HUES6 (cell line): ENCODE data around the gene CRYL1.

Experiments used
- H3K27ac ChIP-seq: 2 replicates; pipeline ENCODE4 v1.7.0; 2013; ENCODE audit warnings: low read depth, mild to moderate bottlenecking, low read length, inconsistent platforms
- H3K27me3 ChIP-seq: 2 replicates; pipeline ENCODE4 v1.6.1; 2013; ENCODE audit warnings: low read length; ENCODE audit not compliant: control insufficient read depth, insufficient read depth
- H3K36me3 ChIP-seq: 2 replicates; pipeline ENCODE4 v1.6.1; 2013; ENCODE audit warnings: low read length; ENCODE audit not compliant: control insufficient read depth, insufficient read depth
- H3K4me1 ChIP-seq: 2 replicates; pipeline ENCODE4 v1.6.1; 2013; ENCODE audit warnings: low read length; ENCODE audit not compliant: control insufficient read depth, insufficient read depth
- H3K4me3 ChIP-seq: 2 replicates; pipeline ENCODE4 v1.5.1; 2013; ENCODE audit warnings: low read depth, low read length
- H3K9ac ChIP-seq: one replicate; pipeline ENCODE4 v1.6.1; 2013; ENCODE audit warnings: mild to moderate bottlenecking, low read length
- H3K9me3 ChIP-seq: 2 replicates; pipeline ENCODE4 v1.6.1; 2013; ENCODE audit warnings: low read depth, low read length; ENCODE audit not compliant: control insufficient read depth, insufficient read depth

Gene CRYL1

DNA sequence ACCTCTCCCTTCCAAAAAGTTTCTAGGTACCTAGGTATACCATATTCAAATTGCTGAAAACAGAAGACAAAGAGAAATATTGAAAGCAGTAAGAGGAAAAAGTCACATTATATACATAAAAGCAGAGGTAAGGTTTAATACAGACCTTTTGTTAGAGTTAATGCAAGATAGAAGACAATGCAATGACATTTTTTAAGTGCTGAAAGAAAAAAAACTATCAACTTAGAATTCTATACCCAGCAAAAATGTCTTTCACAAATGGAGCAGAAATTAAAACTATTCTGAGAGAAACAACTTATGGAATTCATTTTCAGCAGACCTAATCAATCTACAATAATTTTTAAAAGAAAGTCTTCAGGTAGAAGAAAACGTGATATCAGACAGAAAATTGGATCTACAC lies 77.2 kb downstream of the CRYL1 start:
- H3K36me3 ChIP-seq, result no peaks in the 10 kb centered on the region
- H3K4me3 ChIP-seq, result no peak overlapping the region
- H3K4me1 ChIP-seq, result no peaks in the 10 kb centered on the region
- H3K27ac ChIP-seq, result no peak overlapping the region
- peaks cover 21% of the 10 kb centered on the region for H3K9me3 ChIP-seq
- H3K9ac ChIP-seq, result no peak overlapping the region
- H3K27me3 ChIP-seq, result no peaks in the 10 kb centered on the region

DNA sequence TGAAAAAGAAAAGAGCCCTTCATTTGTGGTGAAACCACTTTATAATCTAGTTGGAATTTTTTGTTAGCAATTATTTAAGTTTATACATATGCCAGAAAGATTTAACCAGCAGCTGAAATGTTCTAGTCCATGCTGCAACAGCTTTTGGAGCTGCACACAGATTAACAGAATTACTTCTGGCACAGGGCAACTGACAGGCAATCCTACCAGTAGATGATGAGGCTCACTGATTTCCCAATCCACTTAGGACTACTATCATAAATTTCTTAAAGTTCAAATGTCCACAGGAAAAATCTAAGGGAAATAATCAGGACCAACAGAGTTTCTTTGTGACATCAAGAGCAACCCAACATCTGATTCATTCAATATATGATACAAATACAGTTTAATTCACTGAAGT lies 78.8 kb downstream of the CRYL1 start:
- Histone ChIP-seq H3K9me3 (peaks cover 21% of the 10 kb centered on the region), H3K27me3 (no peaks in the 10 kb centered on the region), H3K27ac (no peak overlapping the region)

GRCh38 chr13:20446405-20446804 lies 79.3 kb downstream of the CRYL1 start:
- no peak overlapping the region for H3K27ac ChIP-seq
- no peak overlapping the region for H3K4me3 ChIP-seq
- H3K36me3 ChIP-seq, result no peaks in the 10 kb centered on the region
- no peaks in the 10 kb centered on the region for H3K27me3 ChIP-seq
- no peak overlapping the region for H3K9ac ChIP-seq
- peaks cover 15% of the 10 kb centered on the region; the same call in 1 of the 2 replicates for H3K4me1 ChIP-seq
- H3K9me3 ChIP-seq, result peaks cover 21% of the 10 kb centered on the region

More for the DNA sequence above, 78.8 kb downstream of the CRYL1 start:
- Histone ChIP-seq H3K4me3 (no peak overlapping the region), H3K36me3 (no peaks in the 10 kb centered on the region), H3K9ac (no peak overlapping the region), H3K4me1 (peaks cover 10% of the 10 kb centered on the region; the same call in 1 of the 2 replicates)

DNA sequence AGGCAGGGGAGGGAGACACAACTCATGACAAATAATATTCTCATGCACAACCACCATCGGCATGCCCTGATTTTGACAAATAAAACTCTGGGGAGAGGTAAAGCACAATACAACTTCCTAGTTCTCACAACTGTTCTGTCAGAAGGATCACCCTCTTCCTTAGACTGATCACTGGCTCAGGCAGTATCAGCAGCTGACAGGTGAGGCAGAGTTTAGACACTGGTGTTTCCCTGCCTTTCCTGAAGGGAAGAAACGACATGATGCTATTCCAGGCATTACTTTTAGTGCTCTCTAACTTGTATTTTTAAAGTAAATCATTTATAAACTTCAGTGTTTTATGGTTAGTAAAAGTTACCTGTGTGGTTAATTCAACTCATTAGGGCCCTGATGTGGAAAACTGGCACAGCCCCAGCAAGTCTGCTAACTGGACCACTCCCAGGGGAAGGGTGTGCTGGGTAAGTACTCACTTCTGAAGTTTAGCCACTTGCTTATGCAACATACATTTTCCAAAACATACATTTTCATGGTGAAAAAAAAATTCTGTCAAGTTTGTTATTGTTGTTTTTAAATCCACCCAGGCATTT lies 82.8 kb downstream of the CRYL1 start:
- H3K27ac ChIP-seq, result no peak overlapping the region

DNA sequence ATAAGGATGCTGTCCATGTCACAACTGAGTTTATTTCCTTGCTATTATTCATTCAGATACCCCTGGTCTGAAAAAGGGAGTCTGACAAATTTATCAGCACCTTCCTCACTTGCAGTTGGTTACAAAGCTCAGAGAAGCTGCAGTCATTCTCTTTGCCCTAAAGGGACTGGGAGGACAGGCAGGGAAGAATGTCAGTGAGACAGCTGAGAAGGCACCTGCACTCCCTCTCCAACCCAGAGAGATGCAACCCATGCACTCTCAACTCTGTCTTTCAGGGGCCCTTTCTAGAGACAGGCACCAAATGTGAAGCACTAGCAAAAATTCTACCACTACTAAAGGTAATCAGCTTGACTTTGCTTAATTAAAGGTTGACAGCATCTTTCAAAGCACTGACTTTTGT lies 83.3 kb downstream of the CRYL1 start:
- Histone ChIP-seq H3K27ac (no peak overlapping the region), H3K9me3 (peaks cover 5% of the 10 kb centered on the region; the same call in 1 of the 2 replicates)

More for the DNA sequence above, 82.8 kb downstream of the CRYL1 start:
- no peaks in the 10 kb centered on the region for H3K36me3 ChIP-seq
- no peak overlapping the region for H3K4me3 ChIP-seq
- H3K27me3 ChIP-seq, result no peaks in the 10 kb centered on the region
- no peak overlapping the region for H3K9ac ChIP-seq
- peaks cover 9% of the 10 kb centered on the region for H3K9me3 ChIP-seq
- H3K4me1 ChIP-seq, result peaks cover 22% of the 10 kb centered on the region; the same call in 1 of the 2 replicates

GRCh38 chr13:20441879-20442278 lies 83.8 kb downstream of the CRYL1 start:
- Histone ChIP-seq H3K9me3 (peaks cover 5% of the 10 kb centered on the region; the same call in 1 of the 2 replicates), H3K27me3 (no peaks in the 10 kb centered on the region), H3K36me3 (no peaks in the 10 kb centered on the region), H3K4me3 (no peak overlapping the region), H3K4me1 (peaks cover 22% of the 10 kb centered on the region; the same call in 1 of the 2 replicates), H3K9ac (no peak overlapping the region), H3K27ac (no peak overlapping the region)

More for the DNA sequence above, 83.3 kb downstream of the CRYL1 start:
- H3K9ac ChIP-seq, result no peak overlapping the region
- H3K4me3 ChIP-seq, result no peak overlapping the region
- no peaks in the 10 kb centered on the region for H3K27me3 ChIP-seq
- peaks cover 22% of the 10 kb centered on the region; the same call in 1 of the 2 replicates for H3K4me1 ChIP-seq
- H3K36me3 ChIP-seq, result no peaks in the 10 kb centered on the region

DNA sequence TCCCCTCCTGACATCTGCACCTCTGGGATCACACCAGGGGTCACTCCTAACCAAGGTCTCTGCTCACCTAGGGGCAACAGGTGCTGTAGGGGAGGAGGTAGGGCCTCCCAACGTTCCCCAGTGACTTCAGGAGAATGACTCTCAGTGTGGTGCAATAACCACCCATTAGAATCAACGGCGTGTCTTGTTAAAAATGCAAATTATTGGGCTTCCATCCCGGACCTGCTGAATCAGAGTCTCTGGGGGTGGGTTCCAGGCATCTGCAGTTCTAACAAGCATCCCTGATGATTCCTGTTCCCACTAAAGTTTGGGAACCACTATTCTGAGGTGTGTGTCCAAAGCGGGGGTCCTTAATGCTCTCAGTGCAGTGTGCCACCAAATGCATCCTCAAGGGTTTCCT lies 84.6 kb downstream of the CRYL1 start:
- H3K9me3 ChIP-seq, result peaks cover 5% of the 10 kb centered on the region; the same call in 1 of the 2 replicates
- H3K4me3 ChIP-seq, result no peak overlapping the region
- no peak overlapping the region for H3K9ac ChIP-seq
- no peak overlapping the region for H3K27ac ChIP-seq
- H3K27me3 ChIP-seq, result no peaks in the 10 kb centered on the region
- peaks cover 22% of the 10 kb centered on the region; the same call in 1 of the 2 replicates for H3K4me1 ChIP-seq
- no peaks in the 10 kb centered on the region for H3K36me3 ChIP-seq

DNA sequence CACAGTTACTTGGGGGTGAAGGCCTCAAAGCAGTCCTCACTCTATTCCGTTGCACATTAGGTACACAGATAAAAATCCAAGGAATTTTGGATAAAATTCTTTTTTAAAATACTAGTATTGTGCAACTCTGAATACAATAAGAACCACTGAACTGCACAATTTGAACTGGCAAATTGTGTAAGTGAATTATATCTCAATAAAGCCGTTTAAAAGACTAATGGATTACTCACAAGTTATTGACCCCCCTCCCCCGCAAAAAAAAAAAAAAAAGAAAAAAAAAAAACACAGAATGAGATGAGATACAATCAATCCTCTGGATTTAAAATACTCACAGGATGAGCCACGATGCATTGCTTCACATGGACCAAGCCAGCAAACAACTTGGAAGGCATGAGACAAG lies 86.4 kb downstream of the CRYL1 start:
- no peak overlapping the region for H3K9ac ChIP-seq
- H3K36me3 ChIP-seq, result no peaks in the 10 kb centered on the region
- H3K27ac ChIP-seq, result no peak overlapping the region
- no peaks in the 10 kb centered on the region for H3K9me3 ChIP-seq
- no peaks in the 10 kb centered on the region for H3K27me3 ChIP-seq
- no peak overlapping the region for H3K4me3 ChIP-seq
- H3K4me1 ChIP-seq, result peaks cover 22% of the 10 kb centered on the region; the same call in 1 of the 2 replicates

- no peaks in the 10 kb centered on the region for H3K9me3 ChIP-seq
- H3K36me3 ChIP-seq, result no peaks in the 10 kb centered on the region
- no peak overlapping the region for H3K27ac ChIP-seq
- H3K4me1 ChIP-seq, result peaks cover 22% of the 10 kb centered on the region; the same call in 1 of the 2 replicates
- no peak overlapping the region for H3K9ac ChIP-seq
- no peaks in the 10 kb centered on the region for H3K27me3 ChIP-seq
- H3K4me3 ChIP-seq, result no peak overlapping the region
Measured at GRCh38 chr13:20438801-20439200, 86.9 kb downstream of the CRYL1 start.

DNA sequence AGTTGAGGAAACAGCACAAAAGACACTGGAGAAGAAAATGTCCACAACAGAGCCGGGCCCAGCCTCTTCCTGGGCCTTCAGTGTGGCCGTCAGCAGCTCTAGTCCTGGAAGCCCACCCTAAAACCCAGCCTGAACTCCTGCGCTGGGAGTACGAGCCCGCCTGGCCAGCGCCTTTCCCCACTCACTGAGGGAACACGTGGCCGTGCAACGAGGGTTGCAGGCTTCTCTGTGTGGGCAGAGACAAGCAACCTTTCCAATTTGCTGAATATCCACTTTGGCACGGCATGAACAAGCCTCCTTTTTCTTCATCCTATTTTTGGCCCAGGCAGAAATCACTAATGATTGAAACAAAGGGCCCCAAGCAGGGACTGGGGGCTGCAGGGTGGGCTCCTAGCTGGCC lies 89.2 kb downstream of the CRYL1 start:
- Histone ChIP-seq H3K4me3 (no peak overlapping the region), H3K4me1 (peaks cover 9% of the 10 kb centered on the region; the same call in 1 of the 2 replicates), H3K27me3 (no peaks in the 10 kb centered on the region), H3K36me3 (no peaks in the 10 kb centered on the region), H3K9ac (no peak overlapping the region), H3K9me3 (no peaks in the 10 kb centered on the region), H3K27ac (no peak overlapping the region)

GRCh38 chr13:20435616-20436368 lies 89.9 kb downstream of the CRYL1 start:
- Histone ChIP-seq H3K27ac (no peak overlapping the region), H3K27me3 (no peaks in the 10 kb centered on the region), H3K36me3 (no peaks in the 10 kb centered on the region), H3K9me3 (no peaks in the 10 kb centered on the region), H3K4me3 (no peak overlapping the region), H3K4me1 (peaks cover 2% of the 10 kb centered on the region; the same call in 1 of the 2 replicates), H3K9ac (no peak overlapping the region)
